NCI-H774 (cell line): Measurements from ENCODE around the gene SH3BGR.
"Not testable (repeated sequence)": the region's sequence is repeated elsewhere in the genome, so short reads cannot be mapped to it uniquely, and the experiment has no call there.

Source experiments
- DNase-seq: peaks from one replicate; lab custom pipeline; 2025; lab: John Stamatoyannopoulos, UW

SH3BGR gene

DNA sequence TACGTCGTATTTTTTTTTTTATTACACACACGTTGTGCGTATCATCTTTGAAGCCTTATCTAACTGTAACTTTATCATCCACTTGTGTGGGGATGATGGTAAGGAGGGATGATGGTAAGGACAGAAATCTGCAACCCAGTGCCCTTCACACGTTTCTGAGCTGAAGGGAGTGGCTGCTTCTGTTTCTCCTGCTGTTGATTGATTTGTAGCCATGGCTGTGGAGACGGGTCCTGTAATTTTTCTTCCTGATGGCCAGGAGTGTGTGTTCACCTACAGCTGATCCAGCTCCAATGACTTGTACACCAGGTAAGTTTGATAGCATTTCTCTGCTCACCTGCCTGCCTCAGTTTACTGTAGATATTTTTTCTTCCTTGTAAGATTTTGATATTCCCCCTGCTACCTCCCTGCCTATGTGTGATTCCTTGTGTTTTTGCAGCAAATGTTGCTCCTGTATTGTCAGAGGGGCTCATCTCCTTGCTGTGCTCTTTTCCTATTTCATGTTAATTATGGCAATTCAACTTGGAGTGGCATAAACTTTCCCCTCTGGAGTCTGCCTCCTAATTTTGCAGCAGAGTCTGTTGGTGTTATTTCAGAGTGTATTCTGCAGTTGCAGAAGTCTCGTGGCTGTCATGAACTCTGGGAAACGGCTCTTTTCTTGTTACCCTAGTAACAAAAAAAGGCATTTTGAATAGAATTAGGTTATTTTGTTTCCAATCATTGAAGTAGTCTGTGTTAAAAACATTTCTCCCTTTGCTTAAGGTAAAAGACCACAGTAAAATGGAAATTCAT, 64.1 kb downstream of the SH3BGR start:
- no peak for DNase-seq

- peak; percentile 76 for DNase-seq
Observed at GRCh38 chr21:39518055-39518846, 66.5 kb downstream of the SH3BGR start.

GRCh38 chr21:39518847-39519210, 67.1 kb downstream of the SH3BGR start:
- no peak for DNase-seq

GRCh38 chr21:39519835-39520234, 68.1 kb downstream of the SH3BGR start:
- DNase-seq, result no peak

DNA sequence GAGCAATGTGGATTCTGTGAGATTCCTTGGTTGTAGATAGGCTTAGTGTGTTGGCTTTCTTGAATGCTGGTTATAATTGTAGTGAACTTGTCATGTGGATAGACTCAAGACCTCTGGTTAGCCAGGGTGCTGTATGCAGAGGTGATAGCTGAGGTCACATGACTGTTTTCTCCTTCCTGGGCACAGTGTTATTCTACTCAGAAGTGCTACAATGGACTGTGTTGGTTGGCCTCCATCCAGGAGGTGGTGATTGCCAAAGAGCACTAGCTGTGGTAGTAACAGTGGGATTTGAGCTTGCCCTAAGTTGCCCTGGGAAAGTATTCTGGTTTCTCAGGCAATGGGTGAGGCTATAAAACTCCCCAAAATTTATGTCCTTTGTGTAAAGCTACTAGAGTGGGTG, 71.6 kb downstream of the SH3BGR start:
- no peak for DNase-seq

GRCh38 chr21:39523915-39524314, 72.1 kb downstream of the SH3BGR start:
- no peak for DNase-seq

DNA sequence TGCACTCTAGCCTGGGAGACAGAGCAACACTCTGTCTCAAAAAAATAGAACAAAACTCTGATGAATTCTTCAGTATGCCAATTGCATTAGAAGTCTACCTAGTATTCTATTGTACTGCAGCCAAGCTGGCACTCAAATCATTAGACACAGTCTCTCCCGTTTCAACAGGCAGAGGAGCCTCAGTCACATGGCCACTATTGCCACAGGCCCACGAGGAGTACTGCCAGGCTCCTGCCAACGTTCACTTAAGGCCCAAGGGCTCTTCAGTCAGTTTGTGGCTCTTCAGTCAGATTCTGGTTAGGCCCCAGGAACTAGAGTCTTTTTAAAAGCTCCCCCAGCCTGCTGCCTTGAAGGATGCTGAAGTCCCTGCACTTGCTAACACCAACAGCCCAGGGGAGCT, 73.4 kb downstream of the SH3BGR start:
- DNase-seq, result no peak

GRCh38 chr21:39525601-39526000, 73.8 kb downstream of the SH3BGR start:
- no peak for DNase-seq

DNA sequence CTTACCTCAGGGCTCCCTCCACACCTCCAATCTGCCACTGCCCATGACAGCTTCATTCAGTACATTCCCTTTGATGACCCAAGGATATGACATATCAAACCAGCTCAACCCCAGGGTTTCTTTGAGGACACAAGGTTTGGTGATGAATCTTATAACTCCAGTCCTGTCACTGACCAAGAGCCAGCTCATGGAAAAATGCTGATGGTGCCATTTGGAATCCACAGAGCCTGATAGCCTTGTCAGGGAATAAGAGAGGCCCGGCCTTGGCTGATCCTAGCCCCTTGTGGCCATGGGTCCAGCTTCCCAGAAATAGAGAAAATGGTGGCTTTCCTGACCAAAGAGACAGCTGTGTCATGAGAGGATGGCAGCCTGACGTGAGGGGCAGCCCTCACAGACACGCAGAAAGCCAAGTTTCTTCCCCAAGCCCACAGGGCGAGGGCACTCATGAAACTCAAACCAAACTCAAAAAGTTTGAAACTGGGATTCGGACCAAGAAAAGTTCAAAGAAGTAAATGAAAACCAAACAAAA, 75.4 kb downstream of the SH3BGR start:
- no peak for DNase-seq

- DNase-seq, result no peak
Observed at GRCh38 chr21:39527664-39528381, 76.1 kb downstream of the SH3BGR start.

DNA sequence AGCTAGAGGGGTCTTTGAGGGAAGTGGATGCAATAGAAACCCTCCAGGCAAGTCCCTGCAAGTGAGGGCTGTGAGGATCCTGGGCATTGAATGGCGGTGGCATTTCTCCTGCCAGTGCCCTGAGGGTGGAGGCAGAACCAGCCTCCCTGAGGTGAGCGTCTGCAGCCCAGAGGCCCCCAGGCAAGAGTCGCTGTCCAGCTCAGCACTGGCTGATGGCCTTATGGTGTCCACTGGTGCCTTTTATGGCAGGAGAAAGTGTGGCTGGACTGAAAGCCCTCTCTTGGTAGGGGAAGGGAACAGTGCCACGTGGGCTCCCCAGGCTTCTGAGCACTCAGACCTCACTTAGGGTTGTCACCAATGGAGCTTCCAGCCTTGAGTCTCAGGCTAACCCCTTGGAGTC, 77.3 kb downstream of the SH3BGR start:
- DNase-seq, result no peak

DNA sequence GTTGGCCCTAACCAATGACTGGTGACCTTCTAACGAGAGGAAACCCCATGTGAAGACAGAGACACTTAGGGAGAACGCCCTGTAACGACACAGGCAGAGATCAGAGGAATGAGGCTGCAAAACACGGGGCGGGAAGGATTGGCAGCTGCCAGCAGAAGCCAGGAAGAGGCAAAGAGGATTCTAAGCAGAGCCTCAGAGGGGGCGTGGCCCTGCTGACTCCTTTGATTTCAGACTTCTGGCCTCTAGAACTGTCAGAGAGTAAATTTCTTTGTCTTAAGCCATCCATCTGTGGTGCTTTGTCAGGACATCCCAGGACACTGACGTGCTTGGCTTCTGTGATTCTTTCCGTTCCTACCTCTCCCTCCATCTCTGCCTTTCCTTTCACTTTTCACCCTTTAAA, 79.3 kb downstream of the SH3BGR start:
- no peak for DNase-seq

DNA sequence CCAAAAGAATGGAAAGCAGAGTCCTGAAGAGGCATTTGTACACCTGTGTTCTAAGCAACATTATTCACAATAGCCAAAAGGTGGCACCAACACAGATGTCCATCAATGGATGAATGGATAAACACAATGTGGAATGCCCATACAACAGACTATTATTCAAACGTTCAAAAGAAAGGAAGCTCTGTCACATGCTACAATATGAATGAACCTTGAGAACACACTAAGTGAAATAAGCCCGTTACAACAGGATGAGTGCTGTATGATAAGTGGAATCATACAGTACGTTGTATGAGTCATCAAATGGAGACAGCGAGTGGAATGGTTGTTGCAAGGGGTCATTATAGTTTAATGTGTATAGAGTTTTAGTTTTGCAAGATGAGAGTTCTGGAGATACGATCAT, 80.1 kb downstream of the SH3BGR start:
- DNase-seq, result no peak

GRCh38 chr21:39533545-39534380, 82.0 kb downstream of the SH3BGR start:
- DNase-seq, result no peak

- no peak for DNase-seq
Observed at GRCh38 chr21:39535646-39536437, 84.1 kb downstream of the SH3BGR start.

DNA sequence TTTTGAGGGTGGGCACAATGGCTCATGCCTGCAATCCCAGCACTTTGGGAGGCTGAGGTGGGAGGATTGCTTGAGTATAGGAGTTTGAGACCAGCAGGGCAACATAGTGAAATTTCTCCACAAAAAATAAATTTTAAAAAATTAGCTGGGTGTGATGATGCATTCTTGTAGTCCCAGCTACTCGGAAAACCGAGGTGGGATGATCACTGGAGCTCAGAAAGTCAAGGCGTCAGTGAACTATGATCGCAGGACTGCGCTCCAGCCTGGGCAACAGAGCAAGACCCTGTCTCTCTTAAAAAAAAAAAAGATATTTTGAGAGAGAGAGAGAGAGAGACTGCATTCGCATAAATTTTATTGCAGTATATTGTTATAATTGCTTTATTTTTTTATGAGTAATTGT, 85.1 kb downstream of the SH3BGR start:
- no peak for DNase-seq

DNA sequence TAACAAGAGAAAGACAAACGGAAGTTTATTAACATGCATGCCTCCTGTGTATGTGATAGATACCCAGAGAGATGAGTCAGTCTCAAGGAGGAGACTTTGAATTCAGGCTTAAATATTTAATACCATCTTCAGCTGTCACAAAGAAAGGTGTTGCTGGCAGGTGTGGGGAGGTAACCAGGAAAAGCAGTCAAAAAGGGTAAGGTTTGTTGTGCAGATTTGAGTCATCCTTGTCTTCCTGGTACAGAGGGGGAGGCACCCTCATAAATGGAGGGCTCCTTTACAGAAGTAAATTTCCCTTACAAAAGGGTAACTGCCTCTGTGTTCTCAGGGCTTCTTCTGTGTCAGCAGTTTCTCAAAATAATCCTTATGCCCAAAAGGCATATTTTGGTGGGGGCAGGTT, 85.8 kb downstream of the SH3BGR start:
- DNase-seq, result no peak

GRCh38 chr21:39538453-39539042, 86.8 kb downstream of the SH3BGR start:
- no peak for DNase-seq

- not testable (repeated sequence) for DNase-seq
Observed at GRCh38 chr21:39540367-39540766, 88.6 kb downstream of the SH3BGR start.

- no peak for DNase-seq
Observed at GRCh38 chr21:39542736-39543135, 91.0 kb downstream of the SH3BGR start.
